ENCODE data around the gene MRGPRF.
"Not testable (repeated sequence)": the region's sequence is repeated elsewhere in the genome, so short reads cannot be mapped to it uniquely, and the experiment has no call there.

The MRGPRF gene

GRCh38 chr11:69006816-69007215 lies 6.2 kb downstream of the MRGPRF start:
- DNase-seq, result no peak
- TF ChIP-seq GATA1 (IDR thresholded peaks at IDR 0.05; ENCODE audit: low read depth, low read length) (no peak), POLR2A (IDR thresholded peaks at IDR 0.05; ENCODE audit: low read length) (no peak)

- TF ChIP-seq GATA1 (IDR thresholded peaks at IDR 0.05; ENCODE audit: low read depth, low read length), result no peak
- no peak for TF ChIP-seq POLR2A (IDR thresholded peaks at IDR 0.05; ENCODE audit: low read length)
- no peak for DNase-seq
These were observed 7.2 kb downstream of the MRGPRF start for GRCh38 chr11:69005631-69006368.

- no peak for TF ChIP-seq GATA1 (IDR thresholded peaks at IDR 0.05; ENCODE audit: low read depth, low read length)
- no peak for TF ChIP-seq POLR2A (IDR thresholded peaks at IDR 0.05; ENCODE audit: low read length)
- DNase-seq, result no peak
These were observed 7.8 kb downstream of the MRGPRF start for GRCh38 chr11:69005183-69005630.

- DNase-seq, result no peak
- TF ChIP-seq GATA1 (IDR thresholded peaks at IDR 0.05; ENCODE audit: low read depth, low read length), result no peak
- no peak for TF ChIP-seq POLR2A (IDR thresholded peaks at IDR 0.05; ENCODE audit: low read length)
These were observed 8.4 kb downstream of the MRGPRF start for GRCh38 chr11:69004411-69005182.

- no peak for TF ChIP-seq GATA1 (IDR thresholded peaks at IDR 0.05; ENCODE audit: low read depth, low read length)
- TF ChIP-seq POLR2A (IDR thresholded peaks at IDR 0.05; ENCODE audit: low read length), result no peak
- DNase-seq, result no peak
These were observed 9.1 kb downstream of the MRGPRF start for GRCh38 chr11:69003866-69004367.

GRCh38 chr11:69003301-69003865 lies 9.7 kb downstream of the MRGPRF start:
- no peak for TF ChIP-seq POLR2A (IDR thresholded peaks at IDR 0.05; ENCODE audit: low read length)
- no peak for TF ChIP-seq GATA1 (IDR thresholded peaks at IDR 0.05; ENCODE audit: low read depth, low read length)
- DNase-seq, result no peak

GRCh38 chr11:69002570-69003231 lies 10.3 kb downstream of the MRGPRF start:
- no peak for DNase-seq
- TF ChIP-seq POLR2A (IDR thresholded peaks at IDR 0.05; ENCODE audit: low read length), result no peak
- TF ChIP-seq GATA1 (IDR thresholded peaks at IDR 0.05; ENCODE audit: low read depth, low read length), result no peak

- TF ChIP-seq POLR2A (IDR thresholded peaks at IDR 0.05; ENCODE audit: low read length), result no peak
- no peak for TF ChIP-seq GATA1 (IDR thresholded peaks at IDR 0.05; ENCODE audit: low read depth, low read length)
- DNase-seq, result no peak
These were observed 10.9 kb downstream of the MRGPRF start for GRCh38 chr11:69002110-69002569.

- no peak for DNase-seq
- TF ChIP-seq GATA1 (IDR thresholded peaks at IDR 0.05; ENCODE audit: low read depth, low read length), result no peak
- no peak for TF ChIP-seq POLR2A (IDR thresholded peaks at IDR 0.05; ENCODE audit: low read length)
These were observed 11.6 kb downstream of the MRGPRF start for GRCh38 chr11:69001243-69002081.

GRCh38 chr11:69000831-69001242 lies 12.2 kb downstream of the MRGPRF start:
- TF ChIP-seq POLR2A (IDR thresholded peaks at IDR 0.05; ENCODE audit: low read length) (no peak), GATA1 (IDR thresholded peaks at IDR 0.05; ENCODE audit: low read depth, low read length) (no peak)
- peak in 1 of 2 experiments; percentile 21 for DNase-seq

- DNase-seq, result no peak
- no peak for TF ChIP-seq GATA1 (IDR thresholded peaks at IDR 0.05; ENCODE audit: low read depth, low read length)
- no peak for TF ChIP-seq POLR2A (IDR thresholded peaks at IDR 0.05; ENCODE audit: low read length)
These were observed 12.7 kb downstream of the MRGPRF start for GRCh38 chr11:69000391-69000790.

GRCh38 chr11:68999748-69000355 lies 13.2 kb downstream of the MRGPRF start:
- not testable (repeated sequence) for DNase-seq
